ENCODE data around the gene TBXAS1. TPM values are rescaled to one million over a fixed set of nuclear protein-coding genes. Genes with fewer than 3 reads are reported as not detected.

Gene TBXAS1
- total RNA-seq, 1 donor from 2014 or later, result 4.3 TPM

DNA sequence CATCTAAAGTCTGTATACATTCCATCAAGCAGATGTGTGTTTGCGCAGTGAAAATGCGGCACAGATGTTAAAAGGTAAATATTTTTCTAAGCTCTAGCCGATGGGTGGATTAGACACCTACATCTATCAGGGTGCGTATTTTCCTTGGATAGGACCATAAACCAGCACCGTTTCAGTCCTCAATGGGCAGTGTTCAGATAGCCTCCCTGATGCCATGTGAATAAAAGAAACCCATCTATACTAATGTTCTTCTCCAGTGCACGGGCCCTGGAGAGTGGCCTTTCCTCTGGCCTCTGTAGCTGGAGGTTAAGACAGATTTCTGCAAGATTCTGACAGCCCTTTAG, 130.2 kb downstream of the TBXAS1 start:
- intact Hi-C loops (cut with DNase I), result no loop called here
- no peak for DNase-seq (ENCODE audit: low spot score)

DNA sequence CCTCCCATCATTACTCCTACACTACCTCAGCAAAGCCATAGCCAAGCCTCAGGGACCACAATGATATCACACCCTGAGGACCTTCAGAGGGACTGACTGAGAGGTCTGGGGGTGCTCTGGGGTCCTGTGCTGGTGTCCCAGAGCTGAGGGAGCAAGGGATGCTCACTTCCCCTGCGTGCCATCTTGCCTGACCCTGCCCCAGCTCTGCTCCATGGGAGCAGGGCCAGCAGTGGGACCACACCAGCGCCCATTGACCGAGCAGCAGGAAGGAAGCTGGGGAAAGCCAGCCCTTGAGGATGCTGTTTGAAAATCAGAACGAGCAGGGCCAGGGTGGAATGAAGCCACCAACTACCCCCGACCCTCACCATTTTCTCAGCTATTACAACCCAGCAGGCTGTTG, 130.7 kb downstream of the TBXAS1 start:
- intact Hi-C loops (cut with DNase I), result no loop called here

DNA sequence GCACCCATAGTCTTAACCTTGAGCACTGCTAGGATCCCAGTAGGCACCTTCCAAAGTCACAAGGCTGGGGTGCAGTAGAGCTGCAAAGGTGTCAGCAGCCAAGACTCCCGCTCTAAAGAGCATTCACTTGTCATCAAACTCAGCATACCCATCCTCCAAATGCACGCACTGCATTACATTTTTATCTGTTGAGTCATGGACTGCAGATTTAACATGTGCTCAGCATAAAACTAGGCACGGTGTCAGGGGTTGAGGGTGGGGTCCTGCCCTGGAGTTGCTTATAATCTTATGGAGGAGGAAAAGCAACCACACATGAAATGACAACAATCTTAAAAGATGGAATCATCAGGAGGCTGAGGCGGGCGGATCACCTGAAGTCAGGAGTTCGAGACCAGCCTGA, 131.1 kb downstream of the TBXAS1 start:
- intact Hi-C loops (cut with DNase I), result no loop called here
- no peak for DNase-seq (ENCODE audit: low spot score)

More for the DNA sequence above, 130.7 kb downstream of the TBXAS1 start:
- no peak for DNase-seq (ENCODE audit: low spot score)

DNA sequence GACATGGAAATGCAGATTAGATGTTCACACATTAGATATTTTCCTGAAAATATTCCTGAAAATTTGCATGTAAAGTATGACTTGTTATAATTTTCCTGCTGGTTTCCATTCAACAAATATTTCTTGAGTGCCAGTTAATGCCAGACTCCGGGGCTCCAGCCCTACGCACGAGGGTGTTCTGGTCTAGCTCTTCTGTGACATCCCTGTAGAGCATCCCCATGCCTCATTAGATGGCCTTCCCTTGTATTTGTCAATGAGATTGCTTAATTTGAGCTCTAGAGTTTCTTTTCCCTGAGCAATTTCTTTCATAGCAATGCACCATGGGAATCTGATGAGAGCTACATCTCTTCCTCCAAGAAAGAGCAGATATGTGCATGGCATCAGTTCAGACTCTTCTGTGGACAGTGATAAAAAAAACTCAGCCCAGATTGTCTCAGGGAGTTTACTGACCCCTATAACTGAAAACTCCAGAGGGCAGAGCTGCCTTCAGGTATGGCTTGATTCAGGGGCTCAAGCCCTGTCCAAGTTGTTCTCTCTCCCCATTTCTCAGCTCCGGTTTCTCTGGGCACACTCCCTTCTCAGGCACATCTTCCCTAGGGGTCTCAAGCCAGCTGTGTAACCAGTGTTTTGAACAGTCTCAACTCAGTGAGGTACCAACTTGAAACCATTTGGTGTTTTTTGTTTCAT, 137.0 kb downstream of the TBXAS1 start:
- intact Hi-C loops (cut with DNase I), result no loop called here
- DNase-seq (ENCODE audit: low spot score), result no peak

DNA sequence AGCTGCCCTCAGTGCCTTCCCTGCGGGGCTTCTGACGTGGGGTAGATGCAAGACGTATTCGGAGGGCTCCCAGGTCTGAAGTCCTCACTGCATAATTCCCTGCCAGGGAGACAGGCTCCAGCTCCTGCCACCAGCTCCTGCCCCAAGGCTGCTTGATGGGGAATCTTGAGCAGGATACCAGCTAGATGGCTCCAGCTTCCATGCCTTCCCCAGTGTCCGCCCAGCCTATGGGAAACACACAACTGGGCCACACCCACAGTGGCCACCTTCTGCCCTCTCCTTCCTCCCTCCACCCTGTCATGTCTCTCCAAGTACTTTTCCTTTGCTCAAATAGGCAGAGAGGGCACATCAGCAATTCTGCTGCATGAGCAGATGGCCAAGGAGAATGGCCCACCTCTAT, 137.9 kb downstream of the TBXAS1 start:
- no peak for DNase-seq (ENCODE audit: low spot score)
- intact Hi-C loops (cut with DNase I), result no loop called here

DNA sequence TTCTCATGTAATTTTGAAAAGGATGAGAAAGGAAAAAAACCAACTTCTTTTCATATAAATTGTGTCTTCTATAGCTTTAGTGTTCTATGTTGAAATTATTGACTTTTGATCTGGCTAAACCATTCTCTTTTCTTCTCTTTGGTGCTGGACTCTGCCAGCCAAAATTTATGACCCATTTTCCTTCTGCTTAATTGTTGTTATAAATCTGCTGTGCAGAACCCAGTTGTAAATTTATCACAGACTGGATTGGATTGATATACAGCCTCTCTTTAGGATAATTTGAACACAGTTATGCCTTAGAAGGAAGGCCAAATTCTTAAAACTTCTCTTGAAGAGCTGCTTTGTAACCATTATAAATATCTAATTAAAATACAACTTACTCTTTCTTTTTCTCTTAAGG, 139.9 kb downstream of the TBXAS1 start:
- intact Hi-C loops (cut with DNase I), result no loop called here

DNA sequence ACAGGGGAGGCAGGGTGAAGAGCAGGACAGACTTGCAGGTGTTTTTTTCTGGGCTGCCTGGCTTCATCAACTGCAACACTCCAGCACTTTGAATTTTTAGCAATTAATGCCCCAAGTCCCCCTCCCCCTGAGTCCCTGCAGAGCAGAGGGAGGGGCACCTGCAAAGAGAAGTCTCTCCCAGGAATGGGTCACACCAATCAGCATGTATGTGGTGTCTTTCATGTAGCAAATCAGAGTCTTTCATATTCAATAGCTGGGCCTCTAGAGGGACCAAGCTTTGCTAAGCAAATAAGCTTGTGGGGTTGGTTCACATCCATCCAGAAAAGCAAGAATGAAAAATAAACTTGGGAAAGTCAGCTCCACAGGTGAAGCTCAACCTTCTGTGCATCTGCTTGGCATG, 143.0 kb downstream of the TBXAS1 start:
- intact Hi-C loops (cut with DNase I), result loop anchor here (10.0 kb wide), 1 partner anchor 147 kb away; the partner anchor contains the start of gene TBXAS1
- no peak for DNase-seq (ENCODE audit: low spot score)

More for the DNA sequence above, 139.9 kb downstream of the TBXAS1 start:
- no peak for DNase-seq (ENCODE audit: low spot score)

DNA sequence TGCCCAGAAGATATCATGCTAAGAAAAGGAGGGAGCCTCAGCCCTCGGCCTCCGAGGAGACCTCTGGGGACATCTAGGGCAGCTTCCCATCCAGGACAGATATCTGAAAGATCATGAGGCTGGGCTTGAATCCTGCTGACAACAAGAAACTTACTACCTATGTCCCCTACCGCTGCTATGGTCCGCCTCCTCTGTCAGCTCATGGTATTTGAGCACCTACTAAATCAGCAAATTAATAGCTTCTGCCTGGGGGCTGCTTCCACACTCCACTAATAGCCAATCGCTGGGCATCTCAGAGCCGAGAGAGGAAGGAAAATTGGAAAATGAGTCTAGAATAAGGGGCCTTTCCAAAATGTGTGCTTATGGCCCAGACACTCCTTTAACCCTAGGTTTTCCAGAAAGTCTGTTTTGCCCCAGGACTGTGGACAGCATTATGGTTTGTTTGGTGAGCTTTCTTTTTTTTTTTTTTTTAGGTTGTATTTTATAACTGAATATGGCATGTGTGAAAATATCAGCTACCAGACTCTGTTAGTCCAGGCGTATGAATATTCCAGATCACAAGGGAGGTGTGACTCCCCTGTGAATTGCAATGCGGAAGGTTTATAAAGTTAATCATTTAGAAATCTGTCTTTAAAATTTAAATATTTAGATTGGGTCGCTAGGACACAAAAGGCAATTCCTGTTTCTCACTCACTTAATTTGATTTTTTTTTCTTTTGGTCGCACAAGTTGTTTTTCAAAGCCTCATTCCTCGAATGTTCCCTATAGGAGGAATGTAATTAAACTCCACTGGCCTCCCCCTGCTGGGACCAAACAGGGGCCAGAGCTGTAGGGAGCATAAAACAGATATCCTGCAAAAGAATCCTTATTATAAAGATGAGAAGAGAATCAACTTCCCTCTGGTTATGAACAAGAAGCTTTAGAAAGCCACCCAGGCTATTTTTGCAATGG, 144.3 kb downstream of the TBXAS1 start:
- intact Hi-C loops (cut with DNase I), result loop anchor here (10.0 kb wide), 1 partner anchor 149 kb away; the partner anchor contains the start of gene TBXAS1
- no peak for DNase-seq (ENCODE audit: low spot score)

DNA sequence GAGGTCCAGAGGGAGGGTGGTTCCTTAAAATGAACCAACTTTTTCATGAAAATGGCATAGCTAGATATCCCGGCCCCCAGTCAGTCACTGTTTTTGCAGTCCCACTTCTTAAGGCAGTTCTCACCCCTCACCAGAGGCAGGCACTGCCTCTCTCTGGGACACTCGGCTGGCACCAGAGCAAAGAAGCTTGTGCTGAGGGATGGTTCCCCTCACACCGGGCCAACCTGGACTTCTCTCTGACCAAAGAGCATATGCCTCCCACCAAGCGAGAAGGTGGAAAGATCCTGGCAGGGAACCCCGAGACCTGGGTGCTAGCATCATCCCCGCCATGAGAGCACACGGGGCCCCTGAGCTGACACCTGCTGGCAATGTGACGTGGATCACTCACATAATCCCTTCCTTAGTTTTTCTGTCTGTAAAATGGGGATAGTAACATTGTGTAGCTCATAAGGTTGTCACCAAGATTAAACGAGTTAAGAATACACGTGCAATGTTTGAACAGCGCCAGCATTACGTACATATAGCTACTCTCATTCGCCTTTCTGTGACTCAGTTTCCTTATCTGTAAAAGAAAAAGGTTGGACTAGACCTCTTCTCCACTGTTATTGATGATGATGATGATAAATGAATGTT, 145.2 kb downstream of the TBXAS1 start:
- intact Hi-C loops (cut with DNase I), result loop anchor here (10.0 kb wide), 1 partner anchor 149 kb away; the partner anchor contains the start of gene TBXAS1
- no peak for DNase-seq (ENCODE audit: low spot score)

DNA sequence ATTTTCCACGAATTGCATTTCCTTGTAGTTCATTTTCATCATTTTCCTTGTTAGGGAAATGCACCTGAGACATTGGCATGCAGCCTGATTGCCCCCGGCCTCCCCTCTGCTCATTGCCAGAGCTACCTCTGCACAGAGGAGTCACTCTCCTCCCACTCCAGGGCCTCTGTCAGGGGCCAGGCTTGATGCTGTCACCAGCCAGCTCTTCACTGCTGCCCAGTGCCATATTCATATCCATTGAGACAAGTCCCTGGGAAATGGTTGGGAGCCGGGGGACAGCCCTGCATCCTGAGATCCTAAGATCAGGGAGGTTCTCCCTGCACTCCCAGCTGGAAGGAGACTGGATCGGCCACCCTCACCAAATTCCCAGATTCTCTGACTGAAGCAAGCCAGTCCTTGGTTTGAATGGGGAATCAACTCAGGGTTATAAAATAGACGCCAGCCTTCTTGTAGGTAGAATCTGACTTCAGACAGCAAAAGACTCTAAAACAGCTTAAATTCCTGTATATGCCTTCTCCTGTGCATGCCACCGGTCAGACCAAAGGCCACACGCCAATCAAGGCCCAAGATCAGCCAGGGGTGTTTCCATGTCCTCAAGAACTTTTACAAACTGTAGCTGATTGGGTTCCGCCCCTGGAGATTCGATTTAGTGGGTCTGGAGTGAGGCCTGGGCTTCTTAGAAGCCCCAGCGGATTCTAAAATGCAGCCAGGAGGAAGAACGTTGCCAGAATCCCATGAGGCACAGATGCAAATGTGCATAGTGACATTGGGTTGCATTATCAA, 147.2 kb downstream of the TBXAS1 start:
- no peak for DNase-seq (ENCODE audit: low spot score)
- intact Hi-C loops (cut with DNase I), result loop anchor here (10.0 kb wide), 1 partner anchor 151 kb away; the partner anchor contains the start of gene TBXAS1

DNA sequence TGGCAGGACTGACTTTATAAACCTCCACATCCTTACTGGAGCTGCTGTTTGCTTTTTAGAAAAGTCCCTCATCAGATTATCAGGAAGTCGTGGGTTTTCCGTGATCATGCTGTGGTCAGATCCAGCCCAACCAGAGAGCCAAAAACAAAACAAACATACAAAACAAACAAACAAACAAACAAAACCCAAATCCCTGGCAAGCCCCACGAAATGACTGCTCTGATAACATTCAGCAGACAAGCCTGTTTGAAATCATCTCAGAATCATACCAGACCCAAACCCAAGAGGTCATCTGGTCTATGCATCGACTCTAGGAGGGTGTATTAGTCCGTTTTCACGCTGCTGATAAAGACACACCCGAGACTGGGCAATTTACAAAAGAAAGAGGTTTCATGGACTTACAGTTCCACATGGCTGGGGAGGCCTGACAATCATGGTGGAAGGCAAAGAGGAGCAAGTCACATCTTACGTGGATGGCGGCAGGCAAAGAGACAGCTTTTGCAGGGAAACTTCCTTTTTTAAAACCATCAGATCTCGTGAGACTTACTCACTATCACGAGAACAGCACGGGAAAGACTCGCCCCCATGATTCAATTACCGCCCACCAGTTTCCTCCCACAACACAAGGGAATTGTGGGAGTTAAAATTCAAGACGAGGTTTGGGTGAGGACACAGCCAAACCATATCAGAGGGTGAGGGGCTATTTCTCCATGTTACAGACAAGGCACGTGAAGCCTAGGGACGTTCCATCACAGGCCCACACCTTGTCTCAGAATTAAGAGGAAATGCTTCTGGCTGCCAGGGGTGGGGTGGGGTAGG, 148.0 kb downstream of the TBXAS1 start:
- intact Hi-C loops (cut with DNase I), result loop anchor here (10.0 kb wide), 1 partner anchor 152 kb away; the partner anchor contains the start of gene TBXAS1

DNA sequence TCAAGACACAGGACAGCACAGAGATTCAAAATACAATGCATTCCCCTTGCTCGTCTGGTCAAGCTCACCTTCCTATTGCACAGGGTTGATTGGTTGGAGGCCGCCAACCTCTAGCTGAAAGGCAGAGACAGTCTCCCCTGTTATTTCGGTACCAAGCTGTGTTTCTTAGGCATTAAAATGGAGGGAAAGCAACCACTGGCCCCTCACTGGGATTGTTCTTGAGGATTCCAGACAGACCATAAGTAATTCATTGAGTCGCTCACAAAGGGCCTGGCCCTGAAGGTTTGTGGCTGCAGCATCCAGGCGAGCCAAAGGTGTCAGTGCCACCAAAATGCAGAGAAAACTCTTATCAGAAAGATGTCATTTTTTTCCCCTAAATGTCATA, 152.4 kb downstream of the TBXAS1 start:
- intact Hi-C loops (cut with DNase I), result no loop called here
- no peak for DNase-seq (ENCODE audit: low spot score)

More for the DNA sequence above, 148.0 kb downstream of the TBXAS1 start:
- no peak for DNase-seq (ENCODE audit: low spot score)

DNA sequence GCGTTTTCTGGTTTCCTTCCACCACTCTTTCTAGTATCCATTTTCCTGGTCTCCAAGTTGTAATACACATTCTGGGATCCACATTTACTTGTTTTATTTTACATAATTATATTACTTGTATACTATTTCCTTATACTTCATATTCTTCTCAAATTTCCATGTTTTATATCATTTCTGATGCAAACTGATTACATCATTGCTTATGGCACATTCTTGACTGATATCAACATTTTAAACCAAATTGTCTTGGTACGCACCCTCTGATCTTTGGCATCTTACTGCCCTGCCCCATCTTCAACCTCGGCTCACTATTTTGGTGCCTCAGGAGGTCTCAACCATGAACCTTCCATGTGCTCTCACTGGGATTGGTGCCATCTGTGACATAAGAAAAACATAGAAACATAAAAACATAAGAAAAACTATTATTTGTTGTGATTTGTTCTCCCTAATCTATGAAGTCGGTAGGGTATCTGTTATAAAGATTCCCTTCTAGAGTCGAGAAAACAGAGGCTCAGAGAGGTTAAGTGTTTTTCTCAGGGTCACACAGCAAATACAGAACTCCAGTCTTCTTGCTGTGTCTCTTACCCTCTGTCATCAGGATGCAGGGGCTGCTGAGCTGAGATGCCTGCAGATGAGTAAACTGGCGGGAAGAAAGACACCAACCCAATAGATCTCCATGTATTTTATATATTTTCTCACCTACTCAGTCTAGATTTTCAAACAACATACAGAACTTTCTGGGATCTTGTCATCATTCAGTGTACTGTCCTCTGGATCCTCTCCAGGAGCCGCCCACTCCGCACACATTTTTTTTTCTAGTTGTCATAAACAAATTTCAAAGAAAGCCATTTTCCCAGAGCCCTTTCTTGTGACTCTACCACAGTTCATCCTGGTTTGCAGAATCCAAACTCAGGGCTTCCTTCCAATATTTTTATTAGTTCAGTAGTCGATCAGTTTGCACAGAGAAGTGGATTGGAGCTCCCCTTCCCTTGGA, 154.2 kb downstream of the TBXAS1 start:
- intact Hi-C loops (cut with DNase I), result no loop called here

DNA sequence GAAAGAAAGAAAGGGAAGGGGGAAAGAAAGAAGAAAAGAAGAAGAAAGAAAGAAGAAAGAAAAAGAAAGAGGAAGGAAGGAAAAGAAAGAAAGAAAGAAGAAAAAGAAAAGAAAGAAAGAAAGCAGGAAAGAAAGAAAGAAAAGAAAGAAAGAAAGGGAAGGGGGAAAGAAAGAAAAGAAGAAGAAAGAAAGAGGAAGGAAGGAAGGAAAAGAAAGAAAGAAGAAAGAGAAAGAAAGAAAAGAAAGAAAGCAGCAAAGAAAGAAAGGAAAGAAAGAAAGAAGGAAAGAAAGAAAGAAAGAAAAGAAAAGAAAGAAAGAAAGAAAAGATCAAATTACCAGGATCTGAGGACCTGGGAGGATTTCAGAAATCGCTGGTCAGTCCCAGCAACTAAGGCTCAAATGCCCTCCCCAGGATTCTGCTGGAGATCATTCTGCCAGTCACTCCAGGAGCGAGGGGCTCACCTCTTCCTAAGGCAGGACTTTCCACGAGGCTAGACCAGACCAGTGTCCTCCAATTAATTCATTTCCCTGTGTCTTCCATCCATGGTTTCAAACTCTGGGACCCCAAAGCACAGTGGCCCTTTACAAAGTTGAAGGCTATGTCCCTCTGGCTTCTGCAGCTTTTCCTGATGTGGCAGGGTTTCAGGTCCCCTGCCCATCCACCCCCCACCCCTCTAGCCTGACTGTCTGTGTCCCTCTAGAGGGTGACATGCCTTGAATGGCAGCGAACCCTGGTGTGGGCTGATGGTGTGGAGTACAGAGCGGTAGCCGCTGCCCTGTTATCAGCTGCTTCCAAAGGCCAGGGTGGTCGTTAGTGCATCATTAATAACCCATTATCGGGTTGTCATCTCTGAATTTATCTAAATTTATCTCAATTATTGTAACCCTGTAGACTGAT, 155.8 kb downstream of the TBXAS1 start:
- intact Hi-C loops (cut with DNase I), result no loop called here

More for the DNA sequence above, 154.2 kb downstream of the TBXAS1 start:
- DNase-seq (ENCODE audit: low spot score), result no peak

DNA sequence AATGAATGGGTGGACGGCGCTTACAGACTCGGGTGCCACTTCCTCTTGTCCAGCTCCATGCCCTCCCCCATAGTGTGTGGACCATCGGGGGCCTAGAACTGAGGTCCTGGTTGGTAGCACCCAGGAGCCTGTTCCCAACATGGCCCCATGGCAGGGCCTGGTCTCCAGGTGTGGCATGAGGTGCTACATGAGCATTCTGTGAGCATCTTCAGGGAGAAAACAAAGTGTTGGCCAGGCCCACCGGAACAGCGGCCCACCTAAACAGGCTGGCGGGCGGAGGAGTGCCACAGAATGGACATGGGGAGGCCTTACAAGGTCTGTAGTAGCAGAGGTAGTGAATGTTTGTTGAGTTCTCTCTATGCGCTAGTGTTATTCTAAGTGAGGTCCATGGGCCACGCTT, 156.7 kb downstream of the TBXAS1 start:
- no peak for DNase-seq (ENCODE audit: low spot score)
- intact Hi-C loops (cut with DNase I), result no loop called here

More for the DNA sequence above, 155.8 kb downstream of the TBXAS1 start:
- DNase-seq (ENCODE audit: low spot score), result no peak
